HFFc6 (cell line): ENCODE measurements around the gene USP25. TPM values are rescaled to one million over a fixed set of nuclear protein-coding genes. Genes with fewer than 3 reads are reported as not detected.

Source experiments
- DNase-seq: peaks from one replicate; pipeline ENCODE4 v3.0.0-alpha.2; 2018
- H3K27ac Mint-ChIP-seq: 2 replicates; pipeline ENCODE4 v1.8.0; 2020; ENCODE audit warnings: mild to moderate bottlenecking, mixed read lengths
- H3K27me3 Mint-ChIP-seq: 2 replicates; pipeline ENCODE4 v1.8.0; 2021; ENCODE audit warnings: mild to moderate bottlenecking, moderate library complexity, mixed read lengths; ENCODE audit not compliant: insufficient read depth
- H3K36me3 Mint-ChIP-seq: 2 replicates; pipeline ENCODE4 v1.8.0; 2021; ENCODE audit warnings: low read depth, mixed read lengths
- H3K4me1 Mint-ChIP-seq: 2 replicates; pipeline ENCODE4 v1.8.0; 2020; ENCODE audit warnings: low read depth, mixed read lengths
- H3K4me3 Mint-ChIP-seq: 2 replicates; pipeline ENCODE4 v1.8.0; 2020; ENCODE audit warnings: mild to moderate bottlenecking, moderate library complexity, mixed read lengths
- H3K9me3 Mint-ChIP-seq: 2 replicates; pipeline ENCODE4 v1.8.0; 2020; ENCODE audit warnings: mild to moderate bottlenecking, mixed read lengths
- CTCF ChIP-seq: fragments of 200-600 bp; sonication (generic); IDR thresholded peaks from 2 replicates; pipeline ENCODE4 v1.5.0; 2021; ENCODE audit warnings: antibody characterized with exemption, mild to moderate bottlenecking
- total RNA-seq, 6 experiments: library from RNA; stranded (reverse); fragmentation: NEBNext Ultra II Directional; extraction: Animal tissue kit (Norgen Biotek cat#: 25700); gene quantifications; 2 replicates in 1 of 6; 3 replicates in 5 of 6; pipeline ENCODE4 v1.2.3, GENCODE V29; 2021

USP25 gene
- total RNA-seq, 6 experiments from 2014 or later: 13.8 to 18.3 (median 16.6) TPM

GRCh38 chr21:15752763-15753407, 23.1 kb downstream of the USP25 start:
- TF ChIP-seq CTCF: no peak
- H3K9me3 Mint-ChIP-seq: peaks cover 15% of the 10 kb centered on the region
- H3K27me3 Mint-ChIP-seq: no peaks in the 10 kb centered on the region; the same call in 1 of the 2 replicates
- no peak overlapping the region for H3K27ac Mint-ChIP-seq
- no peak overlapping the region for H3K4me3 Mint-ChIP-seq
- no peak for DNase-seq
- peaks cover 22% of the 10 kb centered on the region for H3K36me3 Mint-ChIP-seq
- peaks cover 44% of the 10 kb centered on the region for H3K4me1 Mint-ChIP-seq

GRCh38 chr21:15753741-15754140, 24.0 kb downstream of the USP25 start:
- no peak for TF ChIP-seq CTCF
- peaks cover 44% of the 10 kb centered on the region for H3K4me1 Mint-ChIP-seq
- H3K27me3 Mint-ChIP-seq: no peaks in the 10 kb centered on the region; the same call in 1 of the 2 replicates
- H3K9me3 Mint-ChIP-seq: peaks cover 15% of the 10 kb centered on the region
- no peak overlapping the region for H3K4me3 Mint-ChIP-seq
- no peak for DNase-seq
- H3K27ac Mint-ChIP-seq: no peak overlapping the region
- H3K36me3 Mint-ChIP-seq: peaks cover 22% of the 10 kb centered on the region

- no peak overlapping the region for H3K4me3 Mint-ChIP-seq
- peak overlapping the region; percentile 59 for H3K27ac Mint-ChIP-seq
- peaks cover 37% of the 10 kb centered on the region for H3K4me1 Mint-ChIP-seq
- TF ChIP-seq CTCF: no peak
- DNase-seq: peak; percentile 49
- no peaks in the 10 kb centered on the region; the same call in 1 of the 2 replicates for H3K27me3 Mint-ChIP-seq
- peaks cover 15% of the 10 kb centered on the region for H3K9me3 Mint-ChIP-seq
- peaks cover 22% of the 10 kb centered on the region for H3K36me3 Mint-ChIP-seq
Measured at GRCh38 chr21:15754640-15755039, 24.9 kb downstream of the USP25 start.

GRCh38 chr21:15755125-15755524, 25.3 kb downstream of the USP25 start:
- no peak for TF ChIP-seq CTCF
- Mint-ChIP-seq H3K4me3 (no peak overlapping the region), H3K36me3 (peaks cover 22% of the 10 kb centered on the region), H3K27ac (no peak overlapping the region), H3K27me3 (no peaks in the 10 kb centered on the region; the same call in 1 of the 2 replicates), H3K9me3 (peaks cover 15% of the 10 kb centered on the region), H3K4me1 (peaks cover 33% of the 10 kb centered on the region)
- no peak for DNase-seq

GRCh38 chr21:15759469-15759868, 29.7 kb downstream of the USP25 start:
- Mint-ChIP-seq H3K36me3 (peaks cover 35% of the 10 kb centered on the region), H3K4me1 (peaks cover 17% of the 10 kb centered on the region), H3K27me3 (no peaks in the 10 kb centered on the region; the same call in 1 of the 2 replicates), H3K27ac (no peak overlapping the region), H3K9me3 (peaks cover 15% of the 10 kb centered on the region), H3K4me3 (no peak overlapping the region)
- DNase-seq: no peak
- no peak for TF ChIP-seq CTCF
